Measurements from ENCODE around the gene SLC46A2.

SLC46A2 gene

DNA sequence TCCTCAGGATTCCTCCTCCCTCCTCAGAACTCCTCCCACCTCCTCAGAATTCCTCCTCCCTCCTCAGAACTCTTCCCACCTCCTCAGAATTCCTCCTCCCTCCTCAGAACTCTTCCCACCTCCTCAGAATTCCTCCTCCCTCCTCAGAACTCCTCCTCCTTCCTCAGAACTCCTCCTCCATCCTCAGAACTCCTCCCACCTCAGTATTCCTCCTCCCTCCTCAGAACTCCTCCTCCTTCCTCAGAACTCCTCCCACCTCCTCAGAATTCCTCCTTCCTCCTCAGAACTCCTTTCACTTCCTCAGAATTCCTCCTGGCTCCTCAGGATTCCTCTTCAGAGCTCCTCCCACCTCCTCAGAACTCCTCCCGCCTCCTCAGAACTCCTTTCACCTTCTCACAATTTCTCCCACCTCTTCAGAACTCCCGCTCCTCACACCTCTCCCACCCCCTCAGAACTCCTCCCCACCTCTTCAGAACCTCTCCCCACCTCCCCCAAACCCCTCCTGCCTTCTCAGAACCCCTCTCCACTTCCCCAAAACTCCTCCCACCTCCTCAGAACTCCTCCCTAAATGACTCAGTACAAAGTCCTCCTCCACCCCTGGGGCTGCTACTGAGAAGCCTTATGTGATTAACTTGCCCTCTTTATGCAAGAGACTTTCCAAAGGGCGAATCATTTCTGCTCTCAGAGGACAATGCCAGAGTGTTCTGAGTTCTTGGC is 23.2 kb downstream of the SLC46A2 start:
- Histone ChIP-seq H3K9me3 (ENCODE audit: severe bottlenecking) (no peaks in the 10 kb centered on the region), H3K27me3 (ENCODE audit: insufficient read depth, low read depth, severe bottlenecking) (no peaks in the 10 kb centered on the region), H3K27ac (no peak overlapping the region), H3K36me3 (peaks cover 45% of the 10 kb centered on the region), H3K4me3 (ENCODE audit: low read depth, low read length) (no peak overlapping the region)
- DNase-seq = no peak
- TF ChIP-seq, protein P1, sequence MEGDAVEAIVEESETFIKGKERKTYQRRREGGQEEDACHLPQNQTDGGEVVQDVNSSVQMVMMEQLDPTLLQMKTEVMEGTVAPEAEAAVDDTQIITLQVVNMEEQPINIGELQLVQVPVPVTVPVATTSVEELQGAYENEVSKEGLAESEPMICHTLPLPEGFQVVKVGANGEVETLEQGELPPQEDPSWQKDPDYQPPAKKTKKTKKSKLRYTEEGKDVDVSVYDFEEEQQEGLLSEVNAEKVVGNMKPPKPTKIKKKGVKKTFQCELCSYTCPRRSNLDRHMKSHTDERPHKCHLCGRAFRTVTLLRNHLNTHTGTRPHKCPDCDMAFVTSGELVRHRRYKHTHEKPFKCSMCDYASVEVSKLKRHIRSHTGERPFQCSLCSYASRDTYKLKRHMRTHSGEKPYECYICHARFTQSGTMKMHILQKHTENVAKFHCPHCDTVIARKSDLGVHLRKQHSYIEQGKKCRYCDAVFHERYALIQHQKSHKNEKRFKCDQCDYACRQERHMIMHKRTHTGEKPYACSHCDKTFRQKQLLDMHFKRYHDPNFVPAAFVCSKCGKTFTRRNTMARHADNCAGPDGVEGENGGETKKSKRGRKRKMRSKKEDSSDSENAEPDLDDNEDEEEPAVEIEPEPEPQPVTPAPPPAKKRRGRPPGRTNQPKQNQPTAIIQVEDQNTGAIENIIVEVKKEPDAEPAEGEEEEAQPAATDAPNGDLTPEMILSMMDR (IDR thresholded peaks at IDR 0.05; ENCODE audit: low read depth, low read length) = no peak

DNA sequence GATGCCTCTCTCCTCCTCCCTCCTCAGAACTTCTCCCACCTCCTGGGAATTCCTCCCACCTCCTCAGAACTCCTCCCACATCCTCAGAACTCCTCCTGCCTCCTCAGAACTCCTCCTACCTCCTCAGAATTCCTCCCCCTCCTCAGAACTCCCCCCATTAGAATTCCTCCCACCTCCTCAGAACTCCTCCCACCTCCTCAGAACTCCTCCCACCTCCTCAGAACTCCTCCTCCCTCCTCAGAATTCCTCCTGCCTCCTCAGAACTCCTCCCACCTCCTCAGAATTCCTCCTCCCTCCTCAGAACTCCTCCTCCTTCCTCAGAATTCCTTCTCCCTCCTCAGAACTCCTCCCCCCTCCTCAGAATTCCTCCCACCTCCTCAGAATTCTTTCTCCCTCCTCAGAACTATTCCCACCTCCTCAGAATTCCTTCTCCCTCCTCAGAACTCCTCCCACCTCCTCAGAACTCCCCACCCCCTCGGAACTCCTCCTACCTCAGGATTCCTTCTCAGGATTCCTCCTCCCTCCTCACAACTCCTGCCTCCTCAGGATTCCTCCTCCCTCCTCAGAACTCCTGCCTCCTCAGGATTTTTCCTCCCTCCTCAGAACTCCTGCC is 23.9 kb downstream of the SLC46A2 start:
- no peak for DNase-seq
- TF ChIP-seq, protein P1 (IDR thresholded peaks at IDR 0.05; ENCODE audit: low read depth, low read length) = no peak
- Histone ChIP-seq H3K27ac (no peak overlapping the region), H3K9me3 (ENCODE audit: severe bottlenecking) (no peaks in the 10 kb centered on the region), H3K4me3 (ENCODE audit: low read depth, low read length) (no peak overlapping the region), H3K27me3 (ENCODE audit: insufficient read depth, low read depth, severe bottlenecking) (no peaks in the 10 kb centered on the region), H3K36me3 (peaks cover 45% of the 10 kb centered on the region)

DNA sequence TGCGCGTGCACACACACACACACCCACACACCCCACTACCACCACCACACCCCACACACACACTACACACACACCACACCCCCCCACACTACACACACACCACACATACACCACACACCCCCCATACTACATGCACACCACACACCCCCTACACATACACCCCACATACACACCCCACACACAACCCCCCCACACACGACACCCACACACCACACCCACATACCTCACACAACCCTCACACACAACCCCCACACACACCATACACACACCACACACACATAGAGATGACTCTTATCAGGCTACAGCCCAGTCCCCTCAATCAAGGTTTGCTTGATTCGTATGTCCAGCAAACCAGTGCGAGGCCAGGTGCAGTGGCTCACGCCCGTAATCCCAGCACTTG is 25.7 kb downstream of the SLC46A2 start:
- TF ChIP-seq, protein P1 (IDR thresholded peaks at IDR 0.05; ENCODE audit: low read depth, low read length) = no peak
- peaks cover 35% of the 10 kb centered on the region for H3K36me3 ChIP-seq
- no peak overlapping the region for H3K27ac ChIP-seq
- no peak overlapping the region for H3K4me3 ChIP-seq (ENCODE audit: low read depth, low read length)
- no peaks in the 10 kb centered on the region for H3K27me3 ChIP-seq (ENCODE audit: insufficient read depth, low read depth, severe bottlenecking)
- no peak for DNase-seq
- H3K9me3 ChIP-seq (ENCODE audit: severe bottlenecking) = no peaks in the 10 kb centered on the region

DNA sequence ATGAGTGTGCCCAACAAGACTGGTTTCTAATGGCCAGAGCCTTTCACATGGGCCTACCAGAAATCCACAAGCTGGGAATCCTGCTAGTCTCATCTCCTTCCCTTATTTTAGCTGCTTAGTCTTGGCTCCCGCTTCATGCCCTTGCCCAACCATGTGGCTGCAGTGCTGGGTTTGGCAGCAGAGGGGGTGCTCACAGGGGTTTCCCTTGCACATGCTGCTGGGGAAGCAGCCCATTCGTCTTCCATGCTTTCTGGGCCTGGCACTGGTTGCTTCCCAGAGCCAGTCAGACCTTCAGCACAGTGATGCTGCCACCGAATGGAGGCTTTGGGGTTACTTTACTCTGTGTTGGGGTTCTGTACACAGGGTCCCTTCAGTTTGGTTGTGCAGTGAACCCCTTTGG is 26.3 kb downstream of the SLC46A2 start:
- H3K27me3 ChIP-seq (ENCODE audit: insufficient read depth, low read depth, severe bottlenecking) = no peaks in the 10 kb centered on the region
- H3K36me3 ChIP-seq = peaks cover 32% of the 10 kb centered on the region
- TF ChIP-seq, protein P1 (IDR thresholded peaks at IDR 0.05; ENCODE audit: low read depth, low read length) = no peak
- DNase-seq = no peak
- no peaks in the 10 kb centered on the region for H3K9me3 ChIP-seq (ENCODE audit: severe bottlenecking)
- no peak overlapping the region for H3K27ac ChIP-seq
- no peak overlapping the region for H3K4me3 ChIP-seq (ENCODE audit: low read depth, low read length)

DNA sequence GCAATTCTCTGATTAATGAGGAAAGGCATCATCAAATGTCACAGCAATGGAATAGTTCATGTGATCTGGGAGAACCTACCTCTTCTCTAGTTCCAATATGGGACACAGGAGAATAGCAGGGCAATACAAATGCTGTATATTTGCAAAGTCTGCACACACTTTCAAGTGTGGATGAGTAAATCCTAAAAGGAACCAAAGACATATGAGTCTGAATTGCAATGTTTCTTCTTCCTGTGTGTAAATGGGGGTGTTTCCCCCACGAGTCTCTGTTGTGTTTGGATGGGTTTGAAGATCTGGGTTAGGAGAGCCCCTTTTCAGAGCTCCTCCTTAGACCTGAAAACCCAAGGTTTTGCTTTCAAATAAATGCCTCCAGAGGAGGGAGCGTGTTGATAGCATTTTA is 26.9 kb downstream of the SLC46A2 start:
- Histone ChIP-seq H3K27ac (no peak overlapping the region), H3K9me3 (ENCODE audit: severe bottlenecking) (no peaks in the 10 kb centered on the region), H3K4me3 (ENCODE audit: low read depth, low read length) (no peak overlapping the region), H3K36me3 (peaks cover 27% of the 10 kb centered on the region), H3K27me3 (ENCODE audit: insufficient read depth, low read depth, severe bottlenecking) (no peaks in the 10 kb centered on the region)
- TF ChIP-seq, protein P1 (IDR thresholded peaks at IDR 0.05; ENCODE audit: low read depth, low read length) = no peak
- no peak for DNase-seq

All from WERI-Rb-1 (cell line).